HG03457 (cell line): ENCODE measurements around the gene PPP5C.

ENCODE experiments used
- ATAC-seq: cut with Tn5 transposase; IDR thresholded peaks from one replicate; pipeline ENCODE4 v1.9.1; 2021; ENCODE audit warnings: moderate number of reproducible peaks; ENCODE audit not compliant: unreplicated experiment

The PPP5C gene

GRCh38 chr19:46328079-46328478, 18.8 kb upstream of the PPP5C start:
- ATAC-seq = no peak

- ATAC-seq = no peak
Measured at GRCh38 chr19:46330319-46330918, 16.5 kb upstream of the PPP5C start.

GRCh38 chr19:46337487-46337886, 9.4 kb upstream of the PPP5C start:
- ATAC-seq = no peak

GRCh38 chr19:46339446-46339845, 7.4 kb upstream of the PPP5C start:
- no peak for ATAC-seq

- no peak for ATAC-seq
Measured at GRCh38 chr19:46340051-46340659, 6.7 kb upstream of the PPP5C start.

- no peak for ATAC-seq
Measured at GRCh38 chr19:46341937-46342336, 5.0 kb upstream of the PPP5C start.

- ATAC-seq = no peak
Measured at GRCh38 chr19:46344363-46344762, 2.5 kb upstream of the PPP5C start.

- no peak for ATAC-seq
Measured at GRCh38 chr19:46345157-46345556, 1.7 kb upstream of the PPP5C start.

GRCh38 chr19:46347572-46347883, 641 bp downstream of the PPP5C start:
- no peak for ATAC-seq

GRCh38 chr19:46347985-46348384, 1.1 kb downstream of the PPP5C start:
- ATAC-seq = no peak

GRCh38 chr19:46349311-46349993, 2.6 kb downstream of the PPP5C start:
- ATAC-seq = no peak

- no peak for ATAC-seq
Measured at GRCh38 chr19:46350029-46350757, 3.3 kb downstream of the PPP5C start.

GRCh38 chr19:46350758-46351159, 3.9 kb downstream of the PPP5C start:
- no peak for ATAC-seq

GRCh38 chr19:46351241-46352041, 4.6 kb downstream of the PPP5C start:
- ATAC-seq = no peak

- no peak for ATAC-seq
Measured at GRCh38 chr19:46353730-46354528, 7.0 kb downstream of the PPP5C start.

- no peak for ATAC-seq
Measured at GRCh38 chr19:46355234-46356148, 8.6 kb downstream of the PPP5C start.

GRCh38 chr19:46356149-46357055, 9.5 kb downstream of the PPP5C start:
- ATAC-seq = no peak
